K562 (cell line): ENCODE results near the gene PCDHGC4. TPM values are rescaled to one million over a fixed set of nuclear protein-coding genes. Genes with fewer than 3 reads are reported as not detected.

Source experiments
- ATF3 ChIP-seq, 2 experiments: fragments of 450-650 bp in 1 of 2; sonication (generic) in 1 of 2; formaldehyde crosslinking in 1 of 2; IDR thresholded peaks in 1 of 2; conservative IDR thresholded peaks in 1 of 2; 2 replicates each; pipeline versions ENCODE4 v1.6.1 to v1.8.1; 2016 to 2023; ENCODE audit warnings: mild to moderate bottlenecking in 2 of 2, moderate library complexity in 2 of 2, inconsistent platforms in 1 of 2, missing genetic modification reagents in 1 of 2
- ATF7 ChIP-seq: fragments of 450-650 bp; IDR thresholded peaks from 2 replicates; pipeline ENCODE4 v1.7.1; 2014; ENCODE audit warnings: mild to moderate bottlenecking, moderate library complexity
- CHCHD3 ChIP-seq: fragments of 250-450 bp; sonication (Bioruptor Pico); IDR thresholded peaks from 2 replicates; pipeline ENCODE4 v2.1.2; 2022; ENCODE audit warnings: mild to moderate bottlenecking
- GATAD2A ChIP-seq: fragments of 450-650 bp; IDR thresholded peaks from 2 replicates; pipeline ENCODE4 v1.6.1; 2017
- HIVEP1 ChIP-seq: fragments of 250-450 bp; sonication (Bioruptor Pico); IDR thresholded peaks from 2 replicates; pipeline ENCODE4 v1.4.0; 2020; ENCODE audit warnings: mild to moderate bottlenecking
- MCM5 ChIP-seq: fragments of 450-650 bp; IDR thresholded peaks from 2 replicates; pipeline ENCODE4 v1.6.1; 2016; ENCODE audit warnings: low read depth
- MTA2 ChIP-seq: fragments of 450-650 bp; IDR thresholded peaks from 2 replicates; pipeline ENCODE4 v1.6.1; 2016; ENCODE audit warnings: low read depth
- NCOA6 ChIP-seq: fragments of 450-650 bp; IDR thresholded peaks from 2 replicates; pipeline ENCODE4 v1.6.1; 2017; ENCODE audit warnings: mild to moderate bottlenecking
- PCBP1 ChIP-seq: fragments of 200-400 bp; formaldehyde crosslinking; IDR thresholded peaks from 2 replicates; pipeline ENCODE4 v1.6.1; 2018; ENCODE audit warnings: mild to moderate bottlenecking, low read depth, low read length; ENCODE audit not compliant: poor library complexity, severe bottlenecking
- RUNX1 ChIP-seq: sonication (generic); IDR thresholded peaks from 2 replicates; pipeline ENCODE4 v1.6.1; 2016; ENCODE audit warnings: antibody characterized with exemption, low read depth
- SAP30 ChIP-seq: fragments of 200-600 bp; sonication (generic); IDR thresholded peaks from 2 replicates; pipeline ENCODE4 v1.6.1; 2012; ENCODE audit warnings: borderline replicate concordance, low read depth, mild to moderate bottlenecking, moderate library complexity, low read length, control low read depth, inconsistent platforms; ENCODE audit not compliant: insufficient read depth, poor library complexity, severe bottlenecking
- SMARCA4 ChIP-seq: fragments of 450-650 bp; IDR thresholded peaks from 2 replicates; pipeline ENCODE4 v1.6.1; 2016
- SMARCA5 ChIP-seq: fragments of 450-650 bp; IDR thresholded peaks from 2 replicates; pipeline ENCODE4 v1.6.1; 2016
- TCF3 ChIP-seq: sonication (generic); formaldehyde crosslinking; IDR thresholded peaks from 2 replicates; pipeline ENCODE4 v1.4.0; 2020; ENCODE audit warnings: mild to moderate bottlenecking, missing genetic modification reagents
- TGIF2 ChIP-seq: sonication (generic); formaldehyde crosslinking; IDR thresholded peaks from 2 replicates; pipeline ENCODE4 v1.8.1; 2022; ENCODE audit warnings: mild to moderate bottlenecking, missing genetic modification reagents, moderate library complexity
- THRAP3 ChIP-seq: fragments of 450-650 bp; IDR thresholded peaks from 2 replicates; pipeline ENCODE4 v1.6.1; 2016; ENCODE audit warnings: mild to moderate bottlenecking, inconsistent platforms, borderline replicate concordance
- ZNF174 ChIP-seq: fragments of 250-450 bp; sonication (Bioruptor Pico); IDR thresholded peaks from 2 replicates; pipeline ENCODE4 v1.4.0; 2020; ENCODE audit warnings: mild to moderate bottlenecking
- ZNF639 ChIP-seq, 2 experiments: fragments of 200-800 bp in 1 of 2; sonication (Bioruptor generic) in 1 of 2; sonication (generic) in 1 of 2; formaldehyde crosslinking in 1 of 2; IDR thresholded peaks in 1 of 2; conservative IDR thresholded peaks in 1 of 2; 2 replicates each; pipeline versions ENCODE4 v1.5.0 to v1.6.1; 2016 to 2020; ENCODE audit warnings: missing compliant biosample characterization in 1 of 2, missing genetic modification characterization in 1 of 2, missing genetic modification reagents in 1 of 2
- ZNF717 ChIP-seq: fragments of 250-450 bp; sonication (Bioruptor Pico); IDR thresholded peaks from 2 replicates; pipeline ENCODE4 v1.5.0; 2021
- ZNF778 ChIP-seq: fragments of 450-650 bp; formaldehyde crosslinking; IDR thresholded peaks from 2 replicates; pipeline ENCODE4 v1.4.0; 2020; ENCODE audit warnings: mild to moderate bottlenecking, moderate library complexity
- polyA plus RNA-seq, 8 experiments: library from polyadenylated mRNA; depleted of rRNA in 4 of 8; stranded (reverse) in 5 of 8; unstranded in 3 of 8; fragments of >200 nt; fragmentation: Nextera tagmentation in 2 of 8; fragmentation: Illumina TruSeq in 1 of 8; extraction: Ambion mirVana in 2 of 8; extraction: Trizol in 1 of 8; gene quantifications; 2 replicates each; pipeline versions ENCODE4 v1.2.1 to v1.2.3, GENCODE V29; 2011 to 2014; ENCODE audit warnings: inconsistent platforms in 1 of 8, missing spikeins in 1 of 8
- total RNA-seq, 7 experiments: library from RNA; depleted of rRNA in 6 of 7; stranded (reverse); fragments of >200 nt in 6 of 7; fragmentation: Illumina TruSeq in 2 of 7; extraction: Trizol in 2 of 7; gene quantifications; 2 replicates each; pipeline versions ENCODE4 v1.2.1 to v1.2.3, GENCODE V29; 2011 to 2021; ENCODE audit warnings: low replicate concordance in 1 of 7
- TF ChIP-seq, protein P1 (sequence below): sonication (generic); formaldehyde crosslinking; IDR thresholded peaks from 2 replicates; pipeline ENCODE4 v1.8.1; 2022; ENCODE audit warnings: missing genetic modification reagents
- TF ChIP-seq, protein P2 (sequence below): fragments of 450-650 bp; formaldehyde crosslinking; IDR thresholded peaks from 2 replicates; pipeline ENCODE4 v1.4.0; 2020; ENCODE audit warnings: mild to moderate bottlenecking, moderate library complexity
- TF ChIP-seq, protein P3 (sequence below): fragments of 450-650 bp; formaldehyde crosslinking; conservative IDR thresholded peaks from 2 replicates; pipeline ENCODE4 v1.4.0; 2022; ENCODE audit warnings: mild to moderate bottlenecking, missing genetic modification characterization

PCDHGC4 gene
- total and polyA plus RNA-seq, 9 of the 15 experiments (the other 6 are each of a cell fraction or from before 2014, with no cell fraction given), result 0.05 TPM; not detected in 8

DNA sequence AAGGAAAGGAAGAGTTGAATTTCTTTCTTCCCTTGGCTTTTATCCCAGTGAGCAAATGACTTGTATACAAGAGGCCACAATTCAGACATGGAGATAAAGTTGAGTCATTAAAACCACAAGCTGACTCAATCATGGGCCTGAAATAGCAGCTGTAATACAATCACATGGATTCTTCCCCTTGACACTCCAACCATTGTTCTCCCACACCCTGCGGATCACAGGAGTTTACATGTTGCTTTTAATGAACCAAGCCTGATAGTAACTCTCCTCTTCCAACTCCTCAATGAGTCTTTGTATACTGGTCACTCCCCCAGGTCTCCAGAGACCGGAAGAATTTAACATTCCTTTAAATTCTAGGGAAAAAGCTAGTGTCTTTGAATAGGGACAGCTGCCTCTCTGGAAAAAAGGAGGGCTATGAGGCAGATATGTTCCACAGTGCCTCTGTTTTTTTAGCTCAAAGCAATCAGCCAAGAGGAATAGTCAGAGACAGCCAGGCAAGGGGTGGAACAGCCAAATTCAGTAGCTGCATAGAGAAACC lies 36.5 kb downstream of the PCDHGC4 start (continued):
- TF ChIP-seq MTA2, result no peak
- TF ChIP-seq THRAP3, result no peak
- no peak for TF ChIP-seq SAP30
- TF ChIP-seq, protein P1, sequence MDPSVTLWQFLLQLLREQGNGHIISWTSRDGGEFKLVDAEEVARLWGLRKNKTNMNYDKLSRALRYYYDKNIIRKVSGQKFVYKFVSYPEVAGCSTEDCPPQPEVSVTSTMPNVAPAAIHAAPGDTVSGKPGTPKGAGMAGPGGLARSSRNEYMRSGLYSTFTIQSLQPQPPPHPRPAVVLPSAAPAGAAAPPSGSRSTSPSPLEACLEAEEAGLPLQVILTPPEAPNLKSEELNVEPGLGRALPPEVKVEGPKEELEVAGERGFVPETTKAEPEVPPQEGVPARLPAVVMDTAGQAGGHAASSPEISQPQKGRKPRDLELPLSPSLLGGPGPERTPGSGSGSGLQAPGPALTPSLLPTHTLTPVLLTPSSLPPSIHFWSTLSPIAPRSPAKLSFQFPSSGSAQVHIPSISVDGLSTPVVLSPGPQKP, result no peak
- no peak for TF ChIP-seq ZNF639 (CRISPR knock-in tag; conservative IDR thresholded peaks at IDR 0.05 in 1 of 2, IDR thresholded peaks at IDR 0.05 in 1 of 2)
- TF ChIP-seq, protein P2, sequence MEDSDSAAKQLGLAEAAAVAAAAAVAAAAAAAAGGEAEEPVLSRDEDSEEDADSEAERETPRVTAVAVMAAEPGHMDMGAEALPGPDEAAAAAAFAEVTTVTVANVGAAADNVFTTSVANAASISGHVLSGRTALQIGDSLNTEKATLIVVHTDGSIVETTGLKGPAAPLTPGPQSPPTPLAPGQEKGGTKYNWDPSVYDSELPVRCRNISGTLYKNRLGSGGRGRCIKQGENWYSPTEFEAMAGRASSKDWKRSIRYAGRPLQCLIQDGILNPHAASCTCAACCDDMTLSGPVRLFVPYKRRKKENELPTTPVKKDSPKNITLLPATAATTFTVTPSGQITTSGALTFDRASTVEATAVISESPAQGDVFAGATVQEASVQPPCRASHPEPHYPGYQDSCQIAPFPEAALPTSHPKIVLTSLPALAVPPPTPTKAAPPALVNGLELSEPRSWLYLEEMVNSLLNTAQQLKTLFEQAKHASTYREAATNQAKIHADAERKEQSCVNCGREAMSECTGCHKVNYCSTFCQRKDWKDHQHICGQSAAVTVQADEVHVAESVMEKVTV (CRISPR knock-in tag), result no peak
- peak; percentile 94 for TF ChIP-seq ATF3 (IDR thresholded peaks at IDR 0.05)
- 0 out of 2 replicates have a peak, but pooled peaks have one; percentile 41 for TF ChIP-seq ATF3 (CRISPR knock-in tag; conservative IDR thresholded peaks at IDR 0.05)
- TF ChIP-seq RUNX1, result no peak
- TF ChIP-seq TGIF2 (CRISPR knock-in tag), result no peak
- no peak for TF ChIP-seq NCOA6
- TF ChIP-seq, protein P3, sequence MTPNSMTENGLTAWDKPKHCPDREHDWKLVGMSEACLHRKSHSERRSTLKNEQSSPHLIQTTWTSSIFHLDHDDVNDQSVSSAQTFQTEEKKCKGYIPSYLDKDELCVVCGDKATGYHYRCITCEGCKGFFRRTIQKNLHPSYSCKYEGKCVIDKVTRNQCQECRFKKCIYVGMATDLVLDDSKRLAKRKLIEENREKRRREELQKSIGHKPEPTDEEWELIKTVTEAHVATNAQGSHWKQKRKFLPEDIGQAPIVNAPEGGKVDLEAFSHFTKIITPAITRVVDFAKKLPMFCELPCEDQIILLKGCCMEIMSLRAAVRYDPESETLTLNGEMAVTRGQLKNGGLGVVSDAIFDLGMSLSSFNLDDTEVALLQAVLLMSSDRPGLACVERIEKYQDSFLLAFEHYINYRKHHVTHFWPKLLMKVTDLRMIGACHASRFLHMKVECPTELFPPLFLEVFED (CRISPR knock-in tag), result no peak
- peak; percentile 56; the same call in 1 of the 2 replicates for TF ChIP-seq ATF7
- no peak for TF ChIP-seq SMARCA5
- no peak for TF ChIP-seq MCM5
- TF ChIP-seq ZNF778, result no peak
- TF ChIP-seq HIVEP1 (CRISPR knock-in tag), result no peak
- no peak for TF ChIP-seq ZNF717
- no peak for TF ChIP-seq PCBP1
- peak; percentile 39; the same call in 1 of the 2 replicates for TF ChIP-seq TCF3 (CRISPR knock-in tag)
- no peak for TF ChIP-seq ZNF174 (CRISPR knock-in tag)
- no peak for TF ChIP-seq CHCHD3 (CRISPR knock-in tag)
- TF ChIP-seq GATAD2A, result no peak
- peak; percentile 90 for TF ChIP-seq SMARCA4
